HCEC 1CT (cell line): ENCODE data around the gene SIAH2.

Experiments used
- DNase-seq: peaks from one replicate; pipeline ENCODE4 v3.0.0-alpha.2; 2017

SIAH2 gene

DNA sequence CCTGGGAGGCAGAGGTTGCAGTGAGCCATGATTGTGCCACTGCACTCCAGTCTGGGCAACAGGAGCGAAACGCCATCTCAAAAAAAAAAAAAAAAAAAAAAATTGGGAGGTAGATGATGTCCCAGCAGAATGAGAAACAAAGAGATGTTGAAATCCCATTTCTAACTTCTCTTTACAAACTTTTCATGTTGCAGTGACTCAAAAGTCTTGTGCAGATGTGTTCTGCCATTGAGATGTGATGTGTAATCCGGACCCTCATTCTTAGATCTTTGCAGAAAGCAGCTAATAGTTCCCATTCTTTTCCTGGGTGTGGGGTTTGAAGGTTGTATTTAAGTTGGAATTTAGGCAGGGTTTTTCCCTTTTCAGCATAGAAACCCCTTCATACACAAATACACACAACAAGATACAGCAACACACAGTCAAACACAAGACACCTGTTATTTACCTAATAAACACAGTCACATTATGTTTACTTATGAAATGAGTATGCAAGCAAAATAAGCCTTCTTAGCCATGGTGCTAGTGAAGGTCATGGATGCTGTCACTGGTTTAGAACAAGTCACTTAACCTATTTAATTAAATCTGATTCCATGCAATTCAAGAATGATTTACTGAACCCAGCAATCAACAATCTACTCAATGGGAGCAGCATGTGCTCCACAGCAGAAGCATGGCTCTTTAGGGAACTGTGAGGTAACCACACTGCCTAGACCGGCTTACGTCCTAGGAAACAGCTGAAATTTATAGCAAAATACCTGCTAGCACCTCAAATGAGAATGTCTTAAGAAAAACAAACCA is 14.9 kb downstream of the SIAH2 start:
- DNase-seq = no peak

DNA sequence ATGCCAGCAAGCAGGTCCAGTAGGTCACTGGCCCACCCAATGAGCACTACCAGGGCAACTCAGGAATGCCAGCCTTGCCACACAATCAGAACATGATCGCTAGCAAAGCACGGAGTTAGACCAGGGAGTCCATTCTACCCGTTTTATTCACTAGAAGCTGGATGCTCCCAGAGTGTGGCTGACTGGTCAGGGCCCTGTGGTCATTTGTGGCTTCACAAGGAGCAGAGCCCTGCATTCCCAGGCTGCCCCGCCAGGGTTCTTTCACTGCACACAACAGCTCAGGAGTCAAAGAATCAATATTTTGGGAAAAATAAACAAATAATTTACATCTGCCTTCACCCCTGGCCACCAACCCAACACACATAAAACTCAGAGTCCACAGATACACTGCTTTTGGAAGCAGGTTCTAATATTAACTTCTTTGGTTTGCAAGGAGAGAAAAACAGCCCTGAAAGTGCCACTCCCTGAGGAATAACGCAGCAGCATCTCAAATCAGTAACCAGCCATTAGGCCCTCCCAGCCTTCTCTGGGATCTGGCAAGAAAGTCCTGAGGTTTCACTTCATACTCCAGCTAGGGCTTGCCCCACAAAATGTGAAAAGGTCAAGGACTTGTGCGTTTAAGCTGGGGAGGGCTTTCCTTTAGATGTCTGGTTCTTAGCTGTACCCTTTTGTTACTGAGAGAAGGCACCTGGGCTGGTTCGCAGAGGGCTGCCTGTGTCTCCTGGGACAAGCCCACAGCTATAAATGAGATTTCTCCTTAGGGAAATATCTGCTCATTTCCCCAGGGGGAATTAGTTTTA is 16.0 kb downstream of the SIAH2 start:
- DNase-seq = no peak

GRCh38 chr3:150745832-150746231 is 17.1 kb downstream of the SIAH2 start:
- DNase-seq = no peak

DNA sequence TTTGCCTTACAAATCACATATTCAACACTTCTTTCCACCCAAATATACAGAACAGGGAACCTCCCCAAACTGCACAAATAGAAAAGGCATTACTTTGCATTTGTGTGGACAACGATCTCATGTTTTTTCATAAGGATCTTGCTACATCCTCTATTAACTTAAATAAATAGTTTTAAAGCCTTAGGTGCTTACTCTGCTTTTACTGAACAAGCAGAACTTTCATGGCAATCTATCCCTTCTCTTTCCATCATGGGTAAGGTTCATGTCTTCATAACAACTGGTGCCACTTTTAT is 18.1 kb downstream of the SIAH2 start:
- DNase-seq = no peak

- no peak for DNase-seq
Measured at GRCh38 chr3:150744041-150744918, 18.7 kb downstream of the SIAH2 start.

DNA sequence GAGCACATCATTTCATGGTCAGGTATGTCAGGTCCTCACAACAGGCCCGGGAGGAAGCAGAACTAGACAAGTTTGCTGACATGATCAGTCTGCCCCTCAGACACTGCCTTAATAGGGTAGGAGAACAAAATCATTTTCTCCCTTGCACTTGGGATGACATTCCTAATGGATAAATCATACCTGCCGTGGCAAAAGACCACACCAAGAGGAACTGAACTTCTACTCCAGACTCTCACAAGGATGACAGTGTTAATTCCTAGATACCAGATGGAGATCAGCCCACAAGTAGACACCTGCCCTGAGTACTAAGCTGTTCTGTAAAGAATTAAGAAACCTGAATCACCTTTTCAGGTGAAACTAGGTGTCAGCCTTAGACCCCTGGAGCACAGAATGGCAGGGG is 19.5 kb downstream of the SIAH2 start:
- DNase-seq = peak; percentile 50

GRCh38 chr3:150742679-150743078 is 20.3 kb downstream of the SIAH2 start:
- DNase-seq = no peak

GRCh38 chr3:150742141-150742523 is 20.8 kb downstream of the SIAH2 start:
- no peak for DNase-seq

DNA sequence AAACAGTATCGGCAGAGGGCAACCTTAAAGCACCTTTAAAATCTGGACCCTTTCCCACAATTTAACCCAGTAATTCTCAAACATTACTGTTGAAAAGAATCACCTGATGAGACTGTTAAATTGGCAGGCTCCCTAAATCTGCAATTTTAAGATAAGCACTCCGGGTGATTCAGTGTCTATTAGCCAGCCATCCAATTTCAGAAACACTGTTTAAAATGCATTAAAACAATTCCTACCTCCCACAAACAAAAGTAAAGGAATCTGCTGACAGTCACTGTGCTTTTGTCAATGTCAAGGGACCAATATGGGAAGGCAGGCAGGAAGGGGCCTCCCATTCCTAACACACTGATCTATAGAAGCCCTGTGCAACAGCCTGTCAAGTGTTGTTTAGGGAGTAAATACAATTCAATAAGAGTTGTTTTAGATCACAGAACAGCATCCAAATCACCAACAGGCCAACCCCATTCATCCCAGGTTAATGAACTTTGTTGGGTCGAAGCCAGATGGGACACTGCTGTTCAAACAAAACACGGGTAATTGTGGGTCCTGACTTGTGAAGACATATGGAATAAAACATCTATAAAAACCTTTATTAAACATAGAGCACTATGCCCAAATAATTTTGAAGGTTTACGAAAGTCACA is 21.4 kb downstream of the SIAH2 start:
- DNase-seq = no peak

- DNase-seq = no peak
Measured at GRCh38 chr3:150740733-150741496, 22.1 kb downstream of the SIAH2 start.

DNA sequence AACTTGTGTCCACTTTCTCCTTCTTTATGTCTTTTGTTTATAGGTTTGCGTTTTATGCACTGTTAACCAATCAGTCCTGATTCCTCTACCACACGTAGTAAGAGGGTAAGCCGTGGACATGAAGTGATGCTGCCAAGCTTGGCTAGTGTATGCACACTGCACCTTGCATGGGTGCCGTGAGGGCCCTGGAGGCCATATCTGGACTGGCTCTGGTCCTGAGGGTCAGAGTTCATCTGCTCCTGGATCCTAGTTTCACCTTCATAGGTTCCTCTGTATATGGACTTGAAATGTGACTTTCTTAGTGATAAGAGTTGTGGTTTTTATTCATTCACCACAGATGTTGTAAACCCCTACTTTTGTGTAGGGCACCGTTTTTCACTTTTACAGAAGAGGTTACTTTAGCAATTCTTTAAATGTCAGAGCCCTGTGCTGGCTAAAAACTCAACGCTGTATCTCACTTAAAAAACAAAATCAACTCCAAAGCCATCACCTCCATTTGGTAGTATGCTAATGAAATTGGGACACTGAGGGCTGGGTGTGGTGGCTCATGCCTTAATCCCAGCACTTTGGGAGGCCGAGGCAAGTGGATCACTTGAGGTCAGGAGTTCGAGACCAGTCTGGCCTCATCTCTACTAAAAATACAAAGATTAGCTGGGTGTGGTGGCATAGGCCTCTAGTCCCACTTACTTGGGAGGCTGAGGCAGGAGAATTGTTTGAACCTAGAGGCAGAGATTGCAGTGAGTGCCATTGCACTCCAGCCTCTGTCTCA is 22.9 kb downstream of the SIAH2 start:
- DNase-seq = no peak

DNA sequence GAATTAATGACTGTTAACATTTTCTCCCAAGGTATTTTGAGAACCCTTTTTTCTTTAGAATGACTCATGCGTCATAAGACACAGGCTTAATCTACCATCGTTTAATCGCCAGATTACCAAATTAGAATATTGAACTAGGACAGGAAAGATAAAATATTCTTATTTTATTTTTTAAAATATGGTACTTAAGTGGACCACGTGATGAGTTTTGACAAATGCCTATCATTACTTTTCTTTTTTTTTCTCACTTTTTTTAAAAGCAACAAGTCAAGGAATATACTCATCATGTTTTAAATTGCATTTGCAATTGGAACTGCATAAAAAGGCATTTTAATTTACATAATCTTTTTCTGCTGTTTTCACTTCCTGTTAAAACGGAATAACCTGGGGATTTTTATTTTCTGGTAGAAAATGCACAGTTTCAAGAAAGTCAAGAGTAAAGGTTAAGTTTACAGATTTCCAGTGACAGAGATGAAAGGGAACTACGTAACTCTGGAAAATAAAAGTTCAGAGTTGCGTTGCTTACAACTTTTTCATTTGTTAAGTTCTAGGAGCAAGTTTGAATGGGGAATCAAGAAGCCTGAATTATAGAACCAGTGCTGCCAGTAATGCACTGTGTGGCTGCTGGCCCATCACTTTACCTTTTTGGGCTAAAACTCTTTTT is 23.6 kb downstream of the SIAH2 start:
- DNase-seq = no peak

GRCh38 chr3:150738688-150739087 is 24.3 kb downstream of the SIAH2 start:
- no peak for DNase-seq

DNA sequence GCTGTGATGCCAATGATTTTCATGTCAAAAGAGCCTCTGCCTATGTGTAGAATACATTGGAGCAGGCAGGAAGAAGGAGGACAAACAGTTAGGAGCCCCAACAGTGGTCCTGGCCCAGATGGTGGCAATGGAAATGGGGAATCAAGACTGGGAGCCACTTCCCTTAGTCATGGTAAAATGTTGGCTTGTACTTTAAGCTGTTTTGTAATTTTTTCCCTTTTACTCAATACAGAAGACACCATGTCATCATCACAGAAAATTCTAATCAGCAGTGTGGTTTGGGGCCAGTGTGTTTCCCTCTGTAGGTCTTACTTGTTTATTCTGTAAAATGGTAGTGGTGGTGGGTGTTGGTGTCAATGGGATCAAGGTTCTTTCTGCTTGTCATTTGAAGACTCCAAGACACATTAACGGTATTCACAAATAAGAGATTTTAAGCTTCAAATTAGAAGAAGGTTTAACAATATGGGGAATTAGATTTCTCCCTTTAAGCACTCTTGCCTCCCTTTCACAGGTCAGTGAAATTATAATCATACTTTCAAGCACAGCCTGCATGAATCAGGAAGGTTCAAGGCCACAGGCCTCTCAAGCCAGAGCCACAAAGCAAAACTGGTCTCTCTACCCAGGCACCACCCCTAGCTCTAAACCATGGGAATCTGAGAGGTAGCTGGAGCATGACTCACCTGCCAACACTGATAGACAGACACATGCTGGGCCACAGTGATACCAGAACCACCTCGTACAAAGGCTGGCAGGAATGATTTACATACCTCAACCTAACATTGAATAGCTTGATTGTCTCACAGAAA is 24.9 kb downstream of the SIAH2 start:
- DNase-seq = peak; percentile 24

- no peak for DNase-seq
Measured at GRCh38 chr3:150736903-150737832, 25.8 kb downstream of the SIAH2 start.

GRCh38 chr3:150736316-150736719 is 26.7 kb downstream of the SIAH2 start:
- DNase-seq = no peak

GRCh38 chr3:150734795-150735119 is 28.2 kb downstream of the SIAH2 start:
- no peak for DNase-seq

GRCh38 chr3:150733936-150734794 is 28.8 kb downstream of the SIAH2 start:
- DNase-seq = no peak
